Daoy (cell line): ENCODE measurements around the gene TSPAN16. TPM values are rescaled to one million over a fixed set of nuclear protein-coding genes. Genes with fewer than 3 reads are reported as not detected.
A peak's percentile ranks its signal among the peaks of the same experiment; 100 is the strongest.

Experiments
- DNase-seq: peaks from one replicate; pipeline ENCODE4 v3.0.0-alpha.2; 2015; ENCODE audit warnings: low read depth
- total RNA-seq: library from RNA; depleted of rRNA; stranded (reverse); fragments of >200 nt; shearing (Covaris generic); gene quantifications from 2 replicates; pipeline ENCODE4 v1.2.3, GENCODE V29; 2014; rRNA removed

The TSPAN16 gene, protein sequence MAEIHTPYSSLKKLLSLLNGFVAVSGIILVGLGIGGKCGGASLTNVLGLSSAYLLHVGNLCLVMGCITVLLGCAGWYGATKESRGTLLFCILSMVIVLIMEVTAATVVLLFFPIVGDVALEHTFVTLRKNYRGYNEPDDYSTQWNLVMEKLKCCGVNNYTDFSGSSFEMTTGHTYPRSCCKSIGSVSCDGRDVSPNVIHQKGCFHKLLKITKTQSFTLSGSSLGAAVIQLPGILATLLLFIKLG
- not detected in 2 replicates for total RNA-seq

DNA sequence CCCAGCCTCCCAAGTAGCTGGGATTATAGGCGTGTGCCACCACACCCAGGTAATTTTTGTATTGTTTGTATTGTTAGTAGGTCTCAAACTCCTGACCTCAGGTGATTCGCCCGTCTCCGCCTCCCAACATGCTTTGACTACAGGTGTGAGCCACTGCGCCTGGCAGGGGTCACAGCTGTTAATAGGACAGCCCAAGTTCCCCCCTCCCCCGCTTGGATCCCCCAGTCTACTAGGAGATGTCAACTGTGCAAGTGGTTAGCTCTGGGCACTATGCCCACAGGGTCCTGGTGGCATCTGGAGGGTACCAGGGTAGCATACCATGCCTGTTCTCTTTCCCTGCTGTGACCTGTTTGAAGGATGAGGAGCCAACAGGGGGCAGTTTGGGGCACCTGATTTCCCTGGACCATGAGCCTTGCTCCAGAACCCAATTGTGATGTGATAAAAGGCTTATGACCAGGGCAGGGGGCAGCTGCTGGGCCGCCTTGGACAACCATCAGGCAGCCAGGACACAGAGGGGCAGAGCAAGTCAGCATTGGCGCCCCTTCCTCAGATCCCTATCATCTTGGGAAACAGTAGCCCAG, at the start of gene TSPAN16:
Gene TSPAN16 (plus strand): TSS at position 496 of the 581 bp plus-strand sequence. CDS start 138 bp downstream, outside the sequence.
- no peak for DNase-seq

DNA sequence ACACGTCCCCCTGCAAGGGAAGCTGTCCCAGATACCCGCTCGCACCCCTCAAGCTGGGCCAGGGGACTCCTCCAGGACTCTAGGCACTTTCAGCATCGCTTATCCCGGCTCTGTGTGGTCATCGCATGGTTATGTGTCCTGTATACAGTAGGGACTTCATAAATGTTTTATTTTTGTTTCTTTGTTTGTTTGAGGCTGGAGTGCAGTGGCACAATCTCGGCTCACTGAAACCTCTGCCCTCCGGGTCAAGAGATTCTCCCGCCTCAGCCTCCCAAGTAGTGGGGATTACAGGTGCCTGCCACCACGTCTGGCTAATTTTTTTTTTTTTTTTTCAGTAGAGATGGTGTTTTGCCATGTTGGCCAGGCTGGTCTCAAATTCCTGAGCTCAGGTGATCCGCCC, 49.0 kb upstream of the TSPAN16 start:
- no peak for DNase-seq

GRCh38 chr19:11247391-11247790, 48.6 kb upstream of the TSPAN16 start:
- DNase-seq, result no peak

GRCh38 chr19:11247934-11248333, 48.0 kb upstream of the TSPAN16 start:
- no peak for DNase-seq

- DNase-seq, result no peak
Observed at GRCh38 chr19:11248852-11249251, 47.1 kb upstream of the TSPAN16 start.

GRCh38 chr19:11251217-11251616, 44.7 kb upstream of the TSPAN16 start:
- DNase-seq, result no peak

- no peak for DNase-seq
Observed at GRCh38 chr19:11251650-11252314, 44.2 kb upstream of the TSPAN16 start.

DNA sequence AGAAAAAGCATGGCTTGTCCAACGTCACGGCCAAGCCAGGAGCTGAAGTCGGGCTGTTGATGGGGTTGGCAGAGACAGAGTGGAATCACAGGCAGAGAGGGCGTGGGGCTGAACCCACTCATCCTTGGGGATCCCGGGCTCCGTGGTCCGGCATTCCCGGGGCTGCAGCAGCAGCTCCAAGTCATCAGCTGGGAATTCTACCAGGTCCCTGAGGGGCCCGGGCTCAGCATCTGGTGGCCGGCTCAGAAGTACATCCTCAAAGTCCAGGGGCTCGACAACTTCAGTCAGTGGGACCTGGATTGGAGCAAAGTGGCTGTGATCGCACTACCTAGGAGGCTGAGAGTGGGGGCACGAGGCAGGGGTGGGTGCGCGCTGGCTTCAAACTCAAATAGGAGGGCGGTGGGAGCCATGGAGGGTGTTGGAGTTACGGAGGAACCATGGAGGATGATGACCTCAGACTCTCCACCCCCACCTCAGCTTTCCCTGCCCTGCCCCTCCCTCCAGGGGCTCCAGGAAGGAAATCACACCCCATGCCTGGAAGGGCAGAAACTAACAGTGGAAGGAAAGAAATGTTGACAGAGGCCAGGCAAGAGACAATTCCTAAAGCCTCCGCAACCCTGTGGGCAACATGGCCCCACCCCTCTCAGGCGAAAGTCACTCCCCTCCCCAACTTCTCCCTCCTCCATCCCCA, 43.1 kb upstream of the TSPAN16 start:
- no peak for DNase-seq

DNA sequence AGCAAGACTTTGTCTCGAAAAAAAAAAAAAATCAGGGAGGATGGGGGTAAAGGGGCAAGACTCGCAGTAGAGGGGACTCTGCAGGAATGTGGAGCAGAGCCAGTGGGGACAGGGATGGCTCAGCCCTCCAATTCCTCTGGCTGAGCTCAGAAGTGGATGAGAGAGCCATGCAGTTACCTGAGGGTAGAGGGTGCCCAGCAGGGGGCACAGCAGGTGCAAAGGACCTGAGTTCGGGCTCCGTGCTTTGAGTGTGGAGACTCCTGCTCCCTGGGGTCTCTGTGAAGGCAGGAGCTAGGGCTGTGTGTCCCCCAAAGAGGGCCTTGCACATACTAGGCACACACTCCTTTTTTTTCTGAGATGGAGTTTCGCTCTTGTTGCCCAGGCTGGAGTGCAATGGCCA, 41.3 kb upstream of the TSPAN16 start:
- DNase-seq, result no peak

- no peak for DNase-seq
Observed at GRCh38 chr19:11256189-11256588, 39.8 kb upstream of the TSPAN16 start.

DNA sequence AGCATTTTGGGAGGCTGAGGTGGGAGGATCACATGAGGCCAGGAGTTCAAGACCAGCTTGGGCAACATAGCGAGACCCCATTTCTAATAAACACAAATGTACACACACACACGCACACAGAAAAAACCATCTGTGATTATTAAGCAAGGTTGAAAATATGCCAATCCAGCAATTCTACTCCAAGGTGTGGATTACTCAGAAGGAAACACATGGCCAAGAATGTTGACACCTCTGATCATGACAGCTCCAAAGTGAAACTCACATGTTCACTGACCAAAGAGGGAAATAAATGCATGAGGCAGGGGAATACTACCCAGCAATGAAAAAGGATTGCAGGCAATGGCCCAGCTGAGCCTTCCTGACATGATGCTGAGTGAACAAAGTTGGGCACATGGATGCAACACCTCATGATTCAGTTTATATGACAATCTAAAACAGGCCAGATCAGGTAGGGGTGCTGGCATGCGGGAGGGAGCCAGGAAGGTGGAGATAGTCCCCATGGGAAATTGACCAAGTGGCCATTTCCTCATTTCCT, 38.0 kb upstream of the TSPAN16 start:
- DNase-seq, result no peak

GRCh38 chr19:11260996-11261395, 35.0 kb upstream of the TSPAN16 start:
- no peak for DNase-seq

GRCh38 chr19:11261431-11261970, 34.5 kb upstream of the TSPAN16 start:
- DNase-seq, result no peak

- peak; percentile 49 for DNase-seq
Observed at GRCh38 chr19:11261971-11262839, 33.8 kb upstream of the TSPAN16 start, which contains the start of gene DOCK6. Gene DOCK6, minus strand, starts transcription at chr19:11262524. Its CDS starts 84 bp downstream, at chr19:11262440.

GRCh38 chr19:11263726-11264125, 32.2 kb upstream of the TSPAN16 start:
- DNase-seq, result no peak

- DNase-seq, result peak; percentile 32
Observed at GRCh38 chr19:11264452-11265176, 31.3 kb upstream of the TSPAN16 start.

DNA sequence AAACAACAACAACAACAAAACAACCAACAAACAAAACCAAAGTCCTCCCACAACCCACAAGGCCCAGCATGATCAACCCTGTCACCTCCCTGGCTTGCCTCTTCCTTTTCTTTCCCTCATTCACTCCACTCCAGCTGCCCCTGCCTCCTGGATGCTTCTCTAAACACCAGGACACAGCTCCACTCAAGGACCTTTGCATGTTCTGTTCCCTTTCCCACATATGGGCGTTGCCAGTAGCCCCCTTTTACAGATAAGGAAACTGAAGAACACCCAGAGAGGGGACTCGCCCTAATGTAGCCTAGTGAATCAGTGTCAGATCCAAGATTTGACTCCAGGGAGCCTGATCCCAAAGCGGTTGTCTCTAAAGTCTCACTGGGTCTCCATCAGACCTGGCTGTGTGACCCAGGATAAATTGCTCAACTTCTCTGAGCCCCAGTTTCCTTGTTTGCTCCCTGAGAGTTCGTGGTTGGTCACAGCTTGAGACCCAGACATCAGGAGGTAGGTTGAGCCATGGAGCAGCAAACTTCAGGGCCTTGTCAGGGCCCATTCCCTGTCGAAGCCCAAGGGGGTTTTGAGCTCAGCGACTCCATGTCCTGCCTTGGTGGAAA, 30.7 kb upstream of the TSPAN16 start:
- DNase-seq, result no peak

- peak; percentile 76 for DNase-seq
Observed at GRCh38 chr19:11265785-11266236, 30.1 kb upstream of the TSPAN16 start.

DNA sequence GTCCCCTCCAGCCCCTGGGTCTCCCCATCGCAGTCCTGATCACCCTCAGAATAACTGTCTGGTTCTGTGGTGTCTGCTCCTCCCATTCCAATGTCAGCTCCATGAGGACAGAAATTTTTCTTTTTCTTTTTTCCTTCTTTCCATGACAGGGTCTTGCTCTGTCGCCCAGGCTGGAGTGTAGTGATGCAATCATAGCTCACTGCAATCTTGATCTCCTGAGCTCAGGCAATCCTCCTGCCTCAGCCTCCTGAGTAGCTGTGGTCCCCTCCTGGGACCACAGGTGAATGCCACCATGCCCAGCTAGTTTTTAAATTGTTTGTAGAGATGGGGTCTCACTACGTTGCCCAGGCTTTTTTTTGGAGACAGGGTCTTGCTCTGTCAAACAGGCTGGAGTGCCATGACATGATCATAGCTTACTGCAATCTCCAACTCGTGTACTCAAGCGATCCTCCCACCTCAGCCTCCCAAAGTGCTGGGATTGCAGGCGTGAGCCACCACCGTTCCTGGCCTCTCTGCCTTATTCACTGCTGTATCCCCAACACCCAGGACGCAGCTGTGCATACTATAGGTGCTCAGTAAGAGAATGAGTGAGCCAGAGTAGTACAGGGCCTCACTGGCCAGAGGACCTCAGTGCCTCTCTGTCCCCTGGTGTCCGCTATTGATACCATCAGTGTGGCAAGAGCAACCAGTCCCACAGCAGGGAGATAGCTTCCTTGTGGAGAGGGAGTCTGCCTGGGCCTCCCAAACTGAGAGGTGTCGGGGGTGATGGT, 28.5 kb upstream of the TSPAN16 start:
- DNase-seq, result no peak
